Stimulated activated naive CD8-positive, alpha-beta T cell treated with anti-CD3 and anti-CD28 coated beads, Interleukin-15, amount 100 ng/mL, for 72 hours (primary cell): ENCODE measurements around the gene ZC3H8.
"Not testable (repeated sequence)": the region's sequence is repeated elsewhere in the genome, so short reads cannot be mapped to it uniquely, and the experiment has no call there.

Source experiments
- ATAC-seq: fragments of 150-1000 bp; cut with Tn5 transposase; 2 replicates; pipeline ENCODE4 v1.10.0; 2021; ENCODE audit warnings: mild to moderate bottlenecking, moderate library complexity
- DNase-seq, 2 donors: peaks; one replicate each; pipeline ENCODE4 v3.0.0; 2021 to 2022
- H3K27ac Mint-ChIP-seq, 2 donors: one replicate each; pipeline ENCODE4 v1.8.0; 2022; ENCODE audit warnings: mild to moderate bottlenecking in 2 of 2, mixed read lengths in 2 of 2, moderate library complexity in 2 of 2
- H3K27me3 Mint-ChIP-seq: one replicate; pipeline ENCODE4 v1.8.0; 2022; ENCODE audit warnings: mixed read lengths
- H3K4me1 Mint-ChIP-seq: one replicate; pipeline ENCODE4 v1.8.0; 2022; ENCODE audit warnings: mild to moderate bottlenecking, mixed read lengths
- H3K4me3 Mint-ChIP-seq, 2 donors: one replicate each; pipeline ENCODE4 v1.8.0; 2022; ENCODE audit warnings: mild to moderate bottlenecking in 2 of 2, mixed read lengths in 2 of 2, moderate library complexity in 1 of 2
- H3K9me3 Mint-ChIP-seq, 2 donors: one replicate each; pipeline ENCODE4 v1.8.0; 2022; ENCODE audit warnings: mixed read lengths in 2 of 2

The ZC3H8 gene

GRCh38 chr2:112254466-112255240 lies at the start of gene ZC3H8:
Gene ZC3H8, minus strand, starts transcription at chr2:112255042. Its CDS starts 61 bp downstream, at chr2:112254981.
- H3K9me3 Mint-ChIP-seq = no peaks in the 10 kb centered on the region
- ATAC-seq (peak; percentile 94), DNase-seq (peak; percentile 96 to 97)
- peak within 1 kb of the TSS; percentile 91 to 93 for H3K27ac Mint-ChIP-seq
- H3K4me3 Mint-ChIP-seq = peak within 1 kb of the TSS; percentile 80 to 92
- H3K27me3 Mint-ChIP-seq = no peaks in the 10 kb centered on the region
- H3K4me1 Mint-ChIP-seq = peaks cover 10% of the 10 kb centered on the region

GRCh38 chr2:112304298-112304941 lies 49.6 kb upstream of the ZC3H8 start:
- Mint-ChIP-seq H3K27ac (peak overlapping the region in 1 of 2 donors; percentile 86), H3K9me3 (no peaks in the 10 kb centered on the region), H3K4me3 (no peak overlapping the region), H3K27me3 (no peaks in the 10 kb centered on the region), H3K4me1 (peaks cover 5% of the 10 kb centered on the region)
- ATAC-seq (no peak), DNase-seq (no peak)

- Mint-ChIP-seq H3K27ac (no peak overlapping the region), H3K4me1 (peaks cover 6% of the 10 kb centered on the region), H3K27me3 (no peaks in the 10 kb centered on the region), H3K4me3 (no peak overlapping the region), H3K9me3 (no peaks in the 10 kb centered on the region)
- ATAC-seq = no peak
- DNase-seq = no peak
Measured at GRCh38 chr2:112301973-112302372, 47.1 kb upstream of the ZC3H8 start.

- no peak overlapping the region for H3K4me3 Mint-ChIP-seq
- DNase-seq (no peak), ATAC-seq (no peak)
- H3K9me3 Mint-ChIP-seq = no peaks in the 10 kb centered on the region
- no peak overlapping the region for H3K27ac Mint-ChIP-seq
- H3K4me1 Mint-ChIP-seq = peaks cover 12% of the 10 kb centered on the region
- H3K27me3 Mint-ChIP-seq = no peaks in the 10 kb centered on the region
Measured at GRCh38 chr2:112301171-112301584, 46.3 kb upstream of the ZC3H8 start.

GRCh38 chr2:112296407-112296806 lies 41.6 kb upstream of the ZC3H8 start:
- H3K27me3 Mint-ChIP-seq = no peaks in the 10 kb centered on the region
- H3K4me1 Mint-ChIP-seq = peaks cover 6% of the 10 kb centered on the region
- H3K4me3 Mint-ChIP-seq = no peak overlapping the region
- DNase-seq (no peak), ATAC-seq (no peak)
- no peak overlapping the region for H3K27ac Mint-ChIP-seq
- H3K9me3 Mint-ChIP-seq = no peaks in the 10 kb centered on the region

- no peak overlapping the region for H3K27ac Mint-ChIP-seq
- H3K9me3 Mint-ChIP-seq = no peaks in the 10 kb centered on the region
- ATAC-seq (no peak), DNase-seq (no peak)
- H3K4me3 Mint-ChIP-seq = no peak overlapping the region
- H3K27me3 Mint-ChIP-seq = no peaks in the 10 kb centered on the region
- peaks cover 6% of the 10 kb centered on the region for H3K4me1 Mint-ChIP-seq
Measured at GRCh38 chr2:112295407-112296078, 40.7 kb upstream of the ZC3H8 start.

GRCh38 chr2:112293636-112294401 lies 39.0 kb upstream of the ZC3H8 start:
- no peak for DNase-seq
- H3K4me3 Mint-ChIP-seq = no peak overlapping the region
- no peak for ATAC-seq
- peaks cover 6% of the 10 kb centered on the region for H3K4me1 Mint-ChIP-seq
- no peak overlapping the region for H3K27ac Mint-ChIP-seq
- no peaks in the 10 kb centered on the region for H3K27me3 Mint-ChIP-seq
- H3K9me3 Mint-ChIP-seq = no peaks in the 10 kb centered on the region

GRCh38 chr2:112290648-112291047 lies 35.8 kb upstream of the ZC3H8 start:
- Mint-ChIP-seq H3K4me3 (no peak overlapping the region), H3K9me3 (no peaks in the 10 kb centered on the region), H3K27me3 (no peaks in the 10 kb centered on the region), H3K27ac (no peak overlapping the region), H3K4me1 (peaks cover 11% of the 10 kb centered on the region)
- DNase-seq (no peak), ATAC-seq (no peak)

- no peak for DNase-seq
- Mint-ChIP-seq H3K9me3 (no peaks in the 10 kb centered on the region), H3K4me3 (no peak overlapping the region), H3K27me3 (no peaks in the 10 kb centered on the region), H3K27ac (no peak overlapping the region), H3K4me1 (peaks cover 11% of the 10 kb centered on the region)
- no peak for ATAC-seq
Measured at GRCh38 chr2:112290088-112290487, 35.2 kb upstream of the ZC3H8 start.

GRCh38 chr2:112283535-112283934 lies 28.7 kb upstream of the ZC3H8 start:
- DNase-seq, ATAC-seq, H3K27me3 Mint-ChIP-seq, H3K9me3 Mint-ChIP-seq, H3K4me3 Mint-ChIP-seq, H3K27ac Mint-ChIP-seq: not testable (repeated sequence)
- peaks cover 29% of the 10 kb centered on the region for H3K4me1 Mint-ChIP-seq

GRCh38 chr2:112282066-112282465 lies 27.2 kb upstream of the ZC3H8 start:
- H3K4me3 Mint-ChIP-seq, ATAC-seq, H3K27ac Mint-ChIP-seq, H3K27me3 Mint-ChIP-seq, H3K9me3 Mint-ChIP-seq, DNase-seq: not testable (repeated sequence)
- H3K4me1 Mint-ChIP-seq = peaks cover 20% of the 10 kb centered on the region

- H3K27ac Mint-ChIP-seq = no peak overlapping the region
- H3K4me3 Mint-ChIP-seq = peak overlapping the region in 1 of 2 donors; percentile 79
- no peak for DNase-seq
Measured at GRCh38 chr2:112277596-112278220, 22.9 kb upstream of the ZC3H8 start.

GRCh38 chr2:112276954-112277353 lies 22.1 kb upstream of the ZC3H8 start:
- no peak for ATAC-seq
- DNase-seq = no peak
- Mint-ChIP-seq H3K4me3 (peak overlapping the region in 1 of 2 donors; percentile 79), H3K27me3 (no peaks in the 10 kb centered on the region), H3K27ac (no peak overlapping the region), H3K4me1 (peaks cover 13% of the 10 kb centered on the region), H3K9me3 (no peaks in the 10 kb centered on the region)

More at GRCh38 chr2:112277596-112278220, 22.9 kb upstream of the ZC3H8 start:
- H3K27me3 Mint-ChIP-seq = no peaks in the 10 kb centered on the region
- H3K4me1 Mint-ChIP-seq = peaks cover 15% of the 10 kb centered on the region
- no peak for ATAC-seq
- no peaks in the 10 kb centered on the region for H3K9me3 Mint-ChIP-seq

GRCh38 chr2:112275887-112276773 lies 21.3 kb upstream of the ZC3H8 start:
- Mint-ChIP-seq H3K9me3 (no peaks in the 10 kb centered on the region), H3K27me3 (no peaks in the 10 kb centered on the region), H3K4me3 (peak overlapping the region; percentile 92 to 94), H3K4me1 (peaks cover 7% of the 10 kb centered on the region), H3K27ac (peak overlapping the region; percentile 99 to 100)
- DNase-seq (peak; percentile 78 to 80), ATAC-seq (peak; percentile 79)
